GM23248 (cell line): ENCODE results near the gene TROAP. TPM values are rescaled to one million over a fixed set of nuclear protein-coding genes. Genes with fewer than 3 reads are reported as not detected.
"Not testable (repeated sequence)": the region's sequence is repeated elsewhere in the genome, so short reads cannot be mapped to it uniquely, and the experiment has no call there.

ENCODE experiments used
- DNase-seq: peaks from one replicate; pipeline ENCODE4 v3.0.0-alpha.2; 2015
- H2AFZ ChIP-seq: fragments of 200-600 bp; sonication (generic); 2 replicates; pipeline ENCODE4 v1.6.1; 2016; ENCODE audit warnings: antibody characterized with exemption
- H3F3A ChIP-seq: fragments of 200-600 bp; sonication (generic); 2 replicates; pipeline ENCODE4 v1.6.1; 2016; ENCODE audit warnings: mild to moderate bottlenecking, antibody characterized with exemption, mixed run types; ENCODE audit not compliant: insufficient read depth
- H3K27ac ChIP-seq: fragments of 200-600 bp; sonication (generic); 2 replicates; pipeline ENCODE4 v1.5.1; 2016; ENCODE audit warnings: mild to moderate bottlenecking
- H3K27me3 ChIP-seq: fragments of 200-600 bp; sonication (generic); replicated peaks from 2 replicates; pipeline ENCODE4 v1.6.1; 2016; ENCODE audit warnings: mild to moderate bottlenecking; ENCODE audit not compliant: insufficient read depth
- H3K36me3 ChIP-seq: fragments of 200-600 bp; sonication (generic); 2 replicates; pipeline ENCODE4 v1.6.1; 2016; ENCODE audit warnings: low read depth, mild to moderate bottlenecking
- H3K4me1 ChIP-seq: fragments of 200-600 bp; sonication (generic); 2 replicates; pipeline ENCODE4 v1.6.1; 2016; ENCODE audit warnings: mild to moderate bottlenecking; ENCODE audit not compliant: insufficient read depth
- H3K4me2 ChIP-seq: fragments of 200-600 bp; sonication (generic); one replicate; pipeline ENCODE4 v1.6.1; 2016; ENCODE audit warnings: mild to moderate bottlenecking; ENCODE audit not compliant: unreplicated experiment
- H3K4me3 ChIP-seq: fragments of 200-600 bp; sonication (generic); 2 replicates; pipeline ENCODE4 v1.5.1; 2016; ENCODE audit warnings: mild to moderate bottlenecking
- H3K79me2 ChIP-seq: fragments of 200-600 bp; sonication (generic); 2 replicates; pipeline ENCODE4 v1.6.1; 2016; ENCODE audit warnings: mild to moderate bottlenecking; ENCODE audit not compliant: insufficient read depth
- H3K9ac ChIP-seq: fragments of 200-600 bp; sonication (generic); 2 replicates; pipeline ENCODE4 v1.6.1; 2016; ENCODE audit warnings: mild to moderate bottlenecking
- H3K9me2 ChIP-seq: fragments of 200-600 bp; sonication (generic); 2 replicates; pipeline ENCODE4 v1.6.1; 2016; ENCODE audit warnings: mixed run types, mild to moderate bottlenecking, moderate library complexity; ENCODE audit not compliant: insufficient read depth
- H3K9me3 ChIP-seq: fragments of 200-600 bp; sonication (generic); one replicate; pipeline ENCODE4 v1.6.1; 2017; ENCODE audit warnings: low read depth
- H4K20me1 ChIP-seq: fragments of 200-600 bp; sonication (generic); 2 replicates; pipeline ENCODE4 v1.6.0; 2016; ENCODE audit not compliant: insufficient read depth
- EZH2 ChIP-seq: fragments of 200-600 bp; sonication (generic); IDR thresholded peaks from 2 replicates; pipeline ENCODE4 v1.6.1; 2018; ENCODE audit warnings: antibody characterized with exemption, mild to moderate bottlenecking; ENCODE audit not compliant: insufficient read depth, poor library complexity, severe bottlenecking
- EZH2phosphoT487 ChIP-seq: fragments of 200-600 bp; sonication (generic); IDR thresholded peaks from 2 replicates; pipeline ENCODE4 v1.6.1; 2018; ENCODE audit warnings: antibody characterized with exemption, moderate library complexity, mild to moderate bottlenecking, low read depth; ENCODE audit not compliant: insufficient read depth
- WGBS, 2 experiments: methylation state at CpG; one replicate each; pipeline ENCODE4 v1.1.6; 2015 to 2017; ENCODE audit warnings: low lambda C conversion rate in 2 of 2, low coverage in 1 of 2; ENCODE audit errors: missing lambda C conversion rate in 2 of 2; 5-methylcytosine and 5-hydroxymethylcytosine counted together
- in situ Hi-C: fragments of 300-500 bp; cut with MboI; formaldehyde crosslinking; loops from 2 replicates; pipeline ENCODE4 v1.15.0; 2020
- polyA plus RNA-seq: library from polyadenylated mRNA; unstranded; fragments of >200 nt; fragmentation: Nextera tagmentation; extraction: Ambion mirVana; gene quantifications from 2 replicates; pipeline ENCODE4 v1.2.1, GENCODE V29; 2016
- total RNA-seq: library from RNA; depleted of rRNA; stranded (reverse); fragments of >200 nt; shearing (Covaris generic); gene quantifications from 2 replicates; pipeline ENCODE4 v1.2.3, GENCODE V29; 2014

TROAP gene
- total and polyA plus RNA-seq, 2 experiments from 2014 or later: 4.4 to 11.7 TPM

GRCh38 chr12:49301760-49302159, 21.3 kb upstream of the TROAP start:
- Histone ChIP-seq H3K9me3 (no peaks in the 10 kb centered on the region), H4K20me1 (no peaks in the 10 kb centered on the region), H3K4me1 (no peaks in the 10 kb centered on the region; the same call in 1 of the 2 replicates), H3K27ac (no peak overlapping the region), H3F3A (no peaks in the 10 kb centered on the region), H3K27me3 (peaks cover 43% of the 10 kb centered on the region), H3K4me2 (no peak overlapping the region), H3K9me2 (no peaks in the 10 kb centered on the region), H2AFZ (no peak overlapping the region), H3K9ac (no peak overlapping the region), H3K4me3 (no peak overlapping the region), H3K36me3 (no peaks in the 10 kb centered on the region), H3K79me2 (no peaks in the 10 kb centered on the region)
- no peak for TF ChIP-seq EZH2phosphoT487
- TF ChIP-seq EZH2: no peak
- WGBS, 2 experiments: 28 to 44% methylated on average over 4 of the region's 4 CpGs
- no peak for DNase-seq
- in situ Hi-C loops: no loop called here

DNA sequence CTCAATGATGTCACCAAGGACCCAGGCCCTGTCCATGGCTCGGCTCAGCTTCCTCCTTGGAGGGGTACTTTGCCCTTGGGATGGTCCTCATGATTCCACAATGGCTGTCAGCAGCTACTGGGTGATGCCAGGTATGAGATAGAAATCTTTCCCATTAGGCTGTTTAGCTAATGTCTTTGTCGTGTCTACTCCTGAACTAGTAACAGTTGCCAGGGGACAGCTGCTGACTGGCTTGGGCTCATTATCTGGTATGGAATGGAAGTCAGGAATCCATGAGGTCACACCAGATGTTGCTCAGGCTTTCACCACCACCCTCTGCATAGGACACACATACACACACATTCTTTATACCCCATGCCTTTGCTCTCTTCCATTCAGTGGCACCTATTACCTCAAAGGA, 18.9 kb upstream of the TROAP start:
- peak; percentile 66 for DNase-seq
- H3K9me2 ChIP-seq: no peaks in the 10 kb centered on the region
- H3K4me3 ChIP-seq: no peak overlapping the region
- WGBS, 2 experiments: 45 to 46% methylated on average over 2 of the region's 2 CpGs
- no peak overlapping the region for H2AFZ ChIP-seq
- H3K27me3 ChIP-seq: peaks cover 38% of the 10 kb centered on the region
- in situ Hi-C loops: no loop called here
- no peaks in the 10 kb centered on the region for H3K36me3 ChIP-seq
- no peak overlapping the region for H3K27ac ChIP-seq
- no peak overlapping the region for H3K9ac ChIP-seq
- TF ChIP-seq EZH2 (no peak), EZH2phosphoT487 (no peak)
- no peaks in the 10 kb centered on the region for H3K4me1 ChIP-seq
- H4K20me1 ChIP-seq: no peaks in the 10 kb centered on the region
- no peaks in the 10 kb centered on the region for H3K9me3 ChIP-seq
- no peaks in the 10 kb centered on the region for H3F3A ChIP-seq
- H3K79me2 ChIP-seq: no peaks in the 10 kb centered on the region
- no peak overlapping the region for H3K4me2 ChIP-seq

GRCh38 chr12:49305762-49306510, 17.1 kb upstream of the TROAP start:
- peaks cover 40% of the 10 kb centered on the region for H3K27me3 ChIP-seq
- no peak overlapping the region for H3K4me3 ChIP-seq
- H2AFZ ChIP-seq: no peak overlapping the region
- in situ Hi-C loops: no loop called here
- H4K20me1 ChIP-seq: no peaks in the 10 kb centered on the region
- H3K27ac ChIP-seq: no peak overlapping the region
- H3K9me2 ChIP-seq: no peaks in the 10 kb centered on the region
- no peaks in the 10 kb centered on the region for H3F3A ChIP-seq
- TF ChIP-seq EZH2 (no peak), EZH2phosphoT487 (no peak)
- H3K9ac ChIP-seq: no peak overlapping the region
- no peaks in the 10 kb centered on the region for H3K36me3 ChIP-seq
- no peaks in the 10 kb centered on the region for H3K79me2 ChIP-seq
- no peak for DNase-seq
- no peak overlapping the region for H3K4me2 ChIP-seq
- H3K4me1 ChIP-seq: no peaks in the 10 kb centered on the region
- WGBS, 2 experiments: 53 to 56% methylated on average over 6 of the region's 6 CpGs
- no peaks in the 10 kb centered on the region for H3K9me3 ChIP-seq

DNA sequence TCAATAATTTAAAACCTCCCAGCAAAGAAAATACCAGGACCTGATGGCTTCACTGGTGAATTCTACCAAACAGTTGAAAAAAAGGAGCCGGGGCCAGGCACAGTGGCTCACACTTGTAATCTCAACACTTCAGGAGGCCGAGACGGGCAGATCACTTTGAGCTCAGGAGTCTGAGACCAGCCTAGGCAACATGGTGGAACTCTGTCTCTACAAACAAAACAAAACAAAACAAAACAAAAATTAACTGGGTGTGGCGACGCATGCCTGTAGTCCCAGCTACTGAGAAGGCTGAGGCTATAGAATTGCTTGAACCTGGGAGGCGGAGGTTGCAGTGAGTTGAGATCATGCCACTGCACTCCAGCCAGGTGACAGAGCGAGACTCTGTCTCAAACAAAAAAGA, 13.7 kb upstream of the TROAP start:
- in situ Hi-C loops: no loop called here
- Histone ChIP-seq H3K9me3 (no peaks in the 10 kb centered on the region), H3F3A (no peaks in the 10 kb centered on the region), H3K9ac (no peak overlapping the region), H3K4me2 (no peak overlapping the region), H2AFZ (no peak overlapping the region), H3K9me2 (no peaks in the 10 kb centered on the region), H3K79me2 (no peaks in the 10 kb centered on the region), H3K36me3 (no peaks in the 10 kb centered on the region), H3K4me1 (no peaks in the 10 kb centered on the region), H3K27me3 (peaks cover 33% of the 10 kb centered on the region), H3K27ac (no peak overlapping the region), H4K20me1 (no peaks in the 10 kb centered on the region), H3K4me3 (no peak overlapping the region)
- no peak for DNase-seq
- no peak for TF ChIP-seq EZH2
- TF ChIP-seq EZH2phosphoT487: no peak
- WGBS, 2 experiments: 74 to 76% methylated on average over 7 of the region's 7 CpGs

DNA sequence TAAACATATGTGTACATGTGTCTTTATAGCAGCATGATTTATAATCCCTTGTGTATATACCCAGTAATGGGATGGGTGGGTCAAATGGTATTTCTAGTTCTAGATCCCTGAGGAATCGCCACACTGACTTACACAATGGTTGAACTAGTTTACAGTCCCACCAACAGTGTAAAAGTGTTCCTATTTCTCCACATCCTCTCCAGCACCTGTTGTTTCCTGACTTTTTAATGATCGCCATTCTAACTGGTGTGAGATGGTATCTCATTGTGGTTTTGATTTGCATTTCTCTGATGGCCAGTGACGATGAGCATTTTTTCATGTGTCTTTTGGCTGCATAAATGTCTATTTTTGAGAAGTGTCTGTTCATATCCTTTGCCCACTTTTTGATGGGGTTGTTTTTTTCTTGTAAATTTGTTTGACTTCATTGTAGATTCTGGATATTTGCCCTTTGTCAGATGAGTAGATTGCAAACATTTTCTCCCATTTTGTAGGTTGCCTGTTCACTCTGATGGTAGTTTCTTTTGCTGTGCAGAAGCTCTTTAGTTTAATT, 12.5 kb upstream of the TROAP start:
- H3F3A ChIP-seq, H3K4me2 ChIP-seq, H3K79me2 ChIP-seq, H3K27ac ChIP-seq, in situ Hi-C loops, H3K9ac ChIP-seq, H3K9me2 ChIP-seq, H3K4me3 ChIP-seq, DNase-seq, H4K20me1 ChIP-seq, H3K9me3 ChIP-seq, H3K36me3 ChIP-seq, H2AFZ ChIP-seq, H3K4me1 ChIP-seq: not testable (repeated sequence)
- H3K27me3 ChIP-seq: peaks cover 30% of the 10 kb centered on the region
- 48 to 63% methylated on average over 3 of the region's 3 CpGs for WGBS, 2 experiments
